Measurements from ENCODE around the gene CLDN20.

CLDN20 gene

DNA sequence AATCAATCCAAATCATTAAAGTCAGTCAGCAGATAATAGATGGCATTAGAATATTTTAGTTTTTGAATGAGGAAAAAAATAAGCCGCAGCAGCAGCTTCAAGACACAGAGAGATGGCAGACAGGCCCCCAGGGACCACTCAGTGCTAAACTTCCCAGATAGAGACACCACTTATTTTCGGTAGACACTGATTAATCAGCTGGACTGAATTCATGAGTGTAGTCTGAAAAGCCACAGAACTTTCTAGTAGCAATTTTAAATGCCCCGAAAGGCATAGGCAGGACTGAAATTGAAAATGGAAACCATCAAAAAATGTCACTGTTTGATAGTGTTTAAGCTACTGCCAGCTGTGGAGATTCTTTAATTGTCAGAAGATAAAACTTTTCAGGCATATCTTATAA, 3.1 kb upstream of the CLDN20 start:
- no peak overlapping the region for H3K4me3 ChIP-seq (ENCODE audit: low read length)
- TF ChIP-seq, protein P1, sequence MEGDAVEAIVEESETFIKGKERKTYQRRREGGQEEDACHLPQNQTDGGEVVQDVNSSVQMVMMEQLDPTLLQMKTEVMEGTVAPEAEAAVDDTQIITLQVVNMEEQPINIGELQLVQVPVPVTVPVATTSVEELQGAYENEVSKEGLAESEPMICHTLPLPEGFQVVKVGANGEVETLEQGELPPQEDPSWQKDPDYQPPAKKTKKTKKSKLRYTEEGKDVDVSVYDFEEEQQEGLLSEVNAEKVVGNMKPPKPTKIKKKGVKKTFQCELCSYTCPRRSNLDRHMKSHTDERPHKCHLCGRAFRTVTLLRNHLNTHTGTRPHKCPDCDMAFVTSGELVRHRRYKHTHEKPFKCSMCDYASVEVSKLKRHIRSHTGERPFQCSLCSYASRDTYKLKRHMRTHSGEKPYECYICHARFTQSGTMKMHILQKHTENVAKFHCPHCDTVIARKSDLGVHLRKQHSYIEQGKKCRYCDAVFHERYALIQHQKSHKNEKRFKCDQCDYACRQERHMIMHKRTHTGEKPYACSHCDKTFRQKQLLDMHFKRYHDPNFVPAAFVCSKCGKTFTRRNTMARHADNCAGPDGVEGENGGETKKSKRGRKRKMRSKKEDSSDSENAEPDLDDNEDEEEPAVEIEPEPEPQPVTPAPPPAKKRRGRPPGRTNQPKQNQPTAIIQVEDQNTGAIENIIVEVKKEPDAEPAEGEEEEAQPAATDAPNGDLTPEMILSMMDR (conservative IDR thresholded peaks at IDR 0.05; ENCODE audit: low read length) = no peak
- DNase-seq (ENCODE audit: low read depth) = no peak

- TF ChIP-seq, protein P1 (conservative IDR thresholded peaks at IDR 0.05; ENCODE audit: low read length) = no peak
- no peak for DNase-seq (ENCODE audit: low read depth)
- H3K4me3 ChIP-seq (ENCODE audit: low read length) = no peak overlapping the region
Measured at GRCh38 chr6:155261111-155261900, 2.5 kb upstream of the CLDN20 start.

DNA sequence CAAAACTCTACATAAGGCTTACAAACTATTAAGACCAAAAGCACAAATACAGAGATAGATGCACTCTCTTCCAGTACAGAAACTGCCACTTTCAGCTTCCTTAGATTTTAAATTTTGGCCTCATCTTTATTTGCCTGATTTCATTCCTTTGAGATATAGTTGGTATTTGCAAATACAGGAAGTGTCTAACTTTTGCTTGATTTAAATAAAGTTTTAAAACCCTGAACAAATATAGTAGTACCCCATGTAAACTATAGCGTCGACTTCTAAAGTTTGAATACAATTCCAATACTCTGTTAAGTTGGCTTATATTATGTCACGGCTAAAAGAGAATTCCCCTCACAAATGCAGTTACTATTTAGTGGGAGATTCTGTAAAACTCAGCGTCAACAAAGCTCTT, 1.2 kb upstream of the CLDN20 start:
- DNase-seq (ENCODE audit: low read depth) = no peak
- no peak overlapping the region for H3K4me3 ChIP-seq (ENCODE audit: low read length)
- TF ChIP-seq, protein P1 (conservative IDR thresholded peaks at IDR 0.05; ENCODE audit: low read length) = no peak

GRCh38 chr6:155264693-155265320, 994 bp downstream of the CLDN20 start:
- H3K4me3 ChIP-seq (ENCODE audit: low read length) = no peak overlapping the region
- TF ChIP-seq, protein P1 (conservative IDR thresholded peaks at IDR 0.05; ENCODE audit: low read length) = no peak
- DNase-seq (ENCODE audit: low read depth) = peak; percentile 66

DNA sequence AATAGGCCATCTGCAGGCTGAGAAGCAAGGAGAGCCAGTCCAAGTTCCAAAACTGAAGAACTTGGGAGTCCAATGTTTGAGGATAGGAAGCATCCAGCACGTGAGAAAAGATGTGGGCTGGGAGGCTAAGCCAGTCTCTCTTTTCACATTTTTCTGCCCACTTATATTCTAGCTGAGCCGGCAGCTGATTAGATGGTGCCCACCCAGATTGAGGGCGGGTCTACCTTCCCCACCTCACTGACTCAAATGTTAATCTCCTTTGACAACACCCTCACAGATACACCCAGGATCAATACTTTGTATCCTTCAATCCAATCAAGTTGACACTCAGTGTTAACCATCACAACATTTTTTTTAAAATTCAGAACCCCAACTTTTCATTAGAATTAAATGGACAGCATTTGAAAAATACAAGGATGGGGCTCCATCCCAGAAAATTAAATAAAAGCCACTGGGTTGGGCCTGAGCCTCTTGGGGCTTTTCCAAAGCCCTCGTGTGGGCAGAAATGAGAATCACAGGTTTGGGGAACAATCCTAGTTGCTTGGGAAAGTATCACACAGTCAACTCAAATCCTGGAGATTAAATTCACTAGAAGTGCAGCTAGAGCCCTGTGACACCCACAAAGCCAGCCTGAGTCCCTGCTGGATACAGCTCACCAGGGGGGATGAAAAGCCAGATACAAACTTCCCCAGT, 2.2 kb downstream of the CLDN20 start:
- TF ChIP-seq, protein P1 (conservative IDR thresholded peaks at IDR 0.05; ENCODE audit: low read length) = peak; percentile 27; the same call in 1 of the 2 replicates
- no peak for DNase-seq (ENCODE audit: low read depth)

GRCh38 chr6:155267411-155267810, 3.6 kb downstream of the CLDN20 start:
- TF ChIP-seq, protein P1 (conservative IDR thresholded peaks at IDR 0.05; ENCODE audit: low read length) = no peak
- H3K4me3 ChIP-seq (ENCODE audit: low read length) = no peak overlapping the region
- DNase-seq (ENCODE audit: low read depth) = no peak

More for the DNA sequence above, 2.2 kb downstream of the CLDN20 start:
- no peak overlapping the region for H3K4me3 ChIP-seq (ENCODE audit: low read length)
